Natural killer cell (primary cell): ENCODE measurements around the gene CLEC3A. TPM values are rescaled to one million over a fixed set of nuclear protein-coding genes. Genes with fewer than 3 reads are reported as not detected.

Source experiments
- ATAC-seq, 3 donors: fragments of 150-1000 bp in 2 of 3; fragments of 200-7000 bp in 1 of 3; cut with Tn5 transposase; 1 replicate in 1 of 3; 2 replicates in 2 of 3; pipeline ENCODE4 v1.10.0; 2021; ENCODE audit warnings: mild to moderate bottlenecking in 2 of 3, moderate library complexity in 2 of 3
- DNase-seq, 2 donors: peaks; one replicate each; pipeline versions ENCODE4 v3.0.0 to v3.0.0-alpha.2; 2013 to 2021; ENCODE audit warnings: mixed read lengths in 1 of 2
- H3K27ac ChIP-seq: one replicate; pipeline ENCODE4 v1.5.1; 2013; ENCODE audit warnings: mild to moderate bottlenecking, low read length
- H3K27me3 ChIP-seq: one replicate; pipeline ENCODE4 v1.6.1; 2013; ENCODE audit warnings: low read length; ENCODE audit not compliant: control insufficient read depth, insufficient read depth
- H3K36me3 ChIP-seq: one replicate; pipeline ENCODE4 v1.6.1; 2013; ENCODE audit warnings: low read length; ENCODE audit not compliant: control insufficient read depth, insufficient read depth
- H3K4me1 ChIP-seq: one replicate; pipeline ENCODE4 v1.6.1; 2013; ENCODE audit warnings: low read length; ENCODE audit not compliant: control insufficient read depth, insufficient read depth
- H3K4me3 ChIP-seq: one replicate; pipeline ENCODE4 v1.5.1; 2013; ENCODE audit warnings: low read length
- H3K9me3 ChIP-seq: one replicate; pipeline ENCODE4 v1.6.1; 2013; ENCODE audit warnings: low read length; ENCODE audit not compliant: control insufficient read depth, insufficient read depth
- H3K27ac Mint-ChIP-seq, 2 donors: one replicate each; pipeline ENCODE4 v1.8.0; 2022; ENCODE audit warnings: mild to moderate bottlenecking in 2 of 2, mixed read lengths in 2 of 2, moderate library complexity in 1 of 2
- H3K27me3 Mint-ChIP-seq, 2 donors: one replicate each; pipeline ENCODE4 v1.8.0; 2022; ENCODE audit warnings: low read depth in 2 of 2, mixed read lengths in 2 of 2
- H3K36me3 Mint-ChIP-seq: one replicate; pipeline ENCODE4 v1.8.0; 2022; ENCODE audit warnings: mixed read lengths
- H3K4me1 Mint-ChIP-seq, 2 donors: one replicate each; pipeline ENCODE4 v1.8.0; 2022; ENCODE audit warnings: mixed read lengths in 2 of 2
- H3K4me3 Mint-ChIP-seq: one replicate; pipeline ENCODE4 v1.8.0; 2022; ENCODE audit warnings: mild to moderate bottlenecking, moderate library complexity, mixed read lengths
- H3K9me3 Mint-ChIP-seq, 2 donors: one replicate each; pipeline ENCODE4 v1.8.0; 2022; ENCODE audit warnings: mixed read lengths in 2 of 2
- CTCF ChIP-seq: fragments of 200-600 bp; IDR thresholded peaks from one replicate; pipeline ENCODE4 v1.8.0; 2022; ENCODE audit warnings: antibody characterized with exemption
- WGBS: methylation state at CpG from one replicate; pipeline ENCODE4 v1.1.7; 2013; ENCODE audit warnings: missing lambda C conversion rate; ENCODE audit not compliant: insufficient coverage; 5-methylcytosine and 5-hydroxymethylcytosine counted together
- intact Hi-C: fragments of 100-400 bp; cut with micrococcal nuclease; formaldehyde crosslinking; loops from one replicate; pipeline ENCODE4 v1.14.2; 2022
- total RNA-seq, 4 donors: library from RNA; stranded (reverse); fragments of 120-200 nt in 1 of 4; gene quantifications; one replicate each; pipeline versions ENCODE4 v1.2.3 to v1.2.4, GENCODE V29; 2013 to 2022

CLEC3A gene
- total RNA-seq, 3 donors from 2014 or later (not counting 1 experiment from before 2014, with no cell fraction given) = not detected

GRCh38 chr16:77995843-77996455, 26.4 kb upstream of the CLEC3A start:
- ATAC-seq (no peak), DNase-seq (no peak)
- no peaks in the 10 kb centered on the region for H3K4me1 Mint-ChIP-seq
- peaks cover 3 to 6% of the 10 kb centered on the region in 2 donors for H3K9me3 Mint-ChIP-seq
- H3K27me3 Mint-ChIP-seq = peaks cover 10 to 12% of the 10 kb centered on the region in 2 donors
- Histone ChIP-seq H3K4me1 (no peaks in the 10 kb centered on the region), H3K4me3 (no peak overlapping the region), H3K9me3 (peaks cover 3% of the 10 kb centered on the region), H3K27ac (no peak overlapping the region), H3K27me3 (no peaks in the 10 kb centered on the region), H3K36me3 (no peaks in the 10 kb centered on the region)
- H3K4me3 Mint-ChIP-seq = no peak overlapping the region
- WGBS = 80% methylated on average over 7 of the region's 7 CpGs
- no peak for TF ChIP-seq CTCF
- intact Hi-C loops = no loop called here
- H3K36me3 Mint-ChIP-seq = no peaks in the 10 kb centered on the region
- H3K27ac Mint-ChIP-seq = no peak overlapping the region

- no peak for DNase-seq
- peaks cover 0 to 8% of the 10 kb centered on the region in 2 donors for H3K27me3 Mint-ChIP-seq
- H3K4me3 Mint-ChIP-seq = no peak overlapping the region
- intact Hi-C loops = no loop called here
- Histone ChIP-seq H3K27me3 (no peaks in the 10 kb centered on the region), H3K9me3 (peaks cover 3% of the 10 kb centered on the region), H3K4me3 (no peak overlapping the region), H3K36me3 (no peaks in the 10 kb centered on the region), H3K4me1 (no peaks in the 10 kb centered on the region), H3K27ac (no peak overlapping the region)
- H3K36me3 Mint-ChIP-seq = no peaks in the 10 kb centered on the region
- no peaks in the 10 kb centered on the region for H3K4me1 Mint-ChIP-seq
- WGBS = 73% methylated on average over 10 of the region's 10 CpGs
- no peak overlapping the region for H3K27ac Mint-ChIP-seq
- TF ChIP-seq CTCF = no peak
- ATAC-seq = no peak
- H3K9me3 Mint-ChIP-seq = peaks cover 3 to 6% of the 10 kb centered on the region in 2 donors
Observed at GRCh38 chr16:77998350-77999023, 23.9 kb upstream of the CLEC3A start.

GRCh38 chr16:78001451-78002025, 20.8 kb upstream of the CLEC3A start:
- no peak for ATAC-seq
- WGBS = 83% methylated on average over 1 of the region's 4 CpGs
- Histone ChIP-seq H3K27me3 (no peaks in the 10 kb centered on the region), H3K27ac (no peak overlapping the region), H3K9me3 (no peaks in the 10 kb centered on the region), H3K4me3 (no peak overlapping the region), H3K4me1 (no peaks in the 10 kb centered on the region), H3K36me3 (no peaks in the 10 kb centered on the region)
- Mint-ChIP-seq H3K4me3 (no peak overlapping the region), H3K36me3 (no peaks in the 10 kb centered on the region), H3K27me3 (peaks cover 0 to 5% of the 10 kb centered on the region in 2 donors), H3K27ac (no peak overlapping the region), H3K4me1 (no peaks in the 10 kb centered on the region), H3K9me3 (peaks cover 0 to 4% of the 10 kb centered on the region in 2 donors)
- no peak for TF ChIP-seq CTCF
- no peak for DNase-seq
- intact Hi-C loops = no loop called here
